K562 (cell line): ENCODE measurements around the gene GJB4. TPM values are rescaled to one million over a fixed set of nuclear protein-coding genes. Genes with fewer than 3 reads are reported as not detected.

Experiments used
- ATAC-seq: fragments of 200-7000 bp; cut with Tn5 transposase; 3 replicates; pipeline ENCODE4 v1.9.1; 2020; ENCODE audit warnings: moderate library complexity
- BruUV-seq: library from RNA; stranded (reverse); fragments of 400-500 nt; replicated peaks from 2 replicates; lab custom pipeline; 2021; lab: Mats Ljungman, UMichigan
- CTCF ChIA-PET: fragments of 300-600 bp; formaldehyde crosslinking; extraction: SDS; loops from one replicate; lab custom pipeline; 2021; ENCODE audit warnings: low intra/inter-chr PET ratio; lab: Yijun Ruan, JAX
- POLR2A ChIA-PET: fragments of 300-600, 350-650 bp; sonication (Branson Sonifier 250); formaldehyde crosslinking; extraction: SDS; loops from one replicate; lab custom pipeline; 2021; ENCODE audit warnings: antibody characterized with exemption, inconsistent platforms; lab: Yijun Ruan, JAX
- DNase-seq, 4 experiments: peaks; one replicate each; pipeline versions ENCODE4 v3.0.0 to v3.0.0-alpha.2; 2011 to 2018; ENCODE audit warnings: low spot score in 3 of 4, mixed read lengths in 3 of 4; ENCODE audit errors: extremely low read depth in 1 of 4
- FAIRE-seq: peaks from 2 replicates; lab custom pipeline; 2011; peaks lifted over from hg19 to GRCh38; lab: Jason Lieb, UNC
- H2AFZ ChIP-seq: 2 replicates; pipeline ENCODE4 v1.6.0; 2011; ENCODE audit warnings: low read depth, low read length, control low read depth, inconsistent platforms
- H3K27ac ChIP-seq: fragments of 200-600 bp; 3 replicates; pipeline ENCODE4 v1.8.0; 2011; ENCODE audit warnings: low read depth, mild to moderate bottlenecking, control low read depth, inconsistent platforms, low read length, moderate library complexity, mixed read lengths; ENCODE audit errors: extremely low read depth
- H3K27me3 ChIP-seq, 2 experiments: fragments of 300-600 bp in 1 of 2; 2 replicates in 1 of 2; 3 replicates in 1 of 2; pipeline versions ENCODE4 v1.6.0 to v1.8.0; 2011; ENCODE audit warnings: inconsistent platforms in 2 of 2, low read length in 2 of 2, mild to moderate bottlenecking in 1 of 2, mixed read lengths in 1 of 2, moderate library complexity in 1 of 2; ENCODE audit not compliant: control insufficient read depth in 2 of 2, insufficient read depth in 2 of 2
- H3K36me3 ChIP-seq: fragments of 300-600 bp; 3 replicates; pipeline ENCODE4 v1.8.0; 2011; ENCODE audit warnings: mild to moderate bottlenecking, low read length, inconsistent platforms; ENCODE audit not compliant: control insufficient read depth, insufficient read depth
- H3K4me1 ChIP-seq, 2 experiments: fragments of 200-600 bp in 1 of 2; replicated peaks in 1 of 2; 2 replicates in 1 of 2; 3 replicates in 1 of 2; pipeline versions ENCODE4 v1.5.1 to v1.8.0; 2011; ENCODE audit warnings: inconsistent platforms in 2 of 2, low read length in 2 of 2, mild to moderate bottlenecking in 1 of 2, mixed read lengths in 1 of 2, moderate library complexity in 1 of 2; ENCODE audit not compliant: control insufficient read depth in 2 of 2, insufficient read depth in 2 of 2
- H3K4me2 ChIP-seq: 2 replicates; pipeline ENCODE4 v1.6.1; 2011; ENCODE audit warnings: low read length, control low read depth, inconsistent platforms, mixed read lengths; ENCODE audit not compliant: insufficient read depth
- H3K4me3 ChIP-seq: fragments of 200-600 bp; sonication (generic), shearing (Covaris generic); 2 replicates; pipeline ENCODE4 v1.5.1; 2016; ENCODE audit warnings: control low read depth, inconsistent platforms
- H3K79me2 ChIP-seq: fragments of 200-600 bp; 3 replicates; pipeline ENCODE4 v1.8.0; 2011; ENCODE audit warnings: low read length, inconsistent platforms; ENCODE audit not compliant: control insufficient read depth, insufficient read depth
- H3K9ac ChIP-seq, 2 experiments: 2 replicates each; pipeline versions ENCODE4 v1.6.0 to v1.6.1; 2011; ENCODE audit warnings: low read depth in 2 of 2, low read length in 2 of 2, control low read depth in 1 of 2, inconsistent platforms in 1 of 2, mild to moderate bottlenecking in 1 of 2, mixed read lengths in 1 of 2; ENCODE audit not compliant: insufficient read depth in 1 of 2
- H3K9me1 ChIP-seq: one replicate; pipeline ENCODE4 v1.6.0; 2011; ENCODE audit warnings: inconsistent platforms, mild to moderate bottlenecking, low read length, moderate library complexity; ENCODE audit not compliant: control insufficient read depth, insufficient read depth
- H3K9me3 ChIP-seq: replicated peaks from 2 replicates; pipeline ENCODE4 v1.5.1; 2011; ENCODE audit warnings: low read depth, low read length, inconsistent platforms; ENCODE audit not compliant: control insufficient read depth, insufficient read depth
- H4K20me1 ChIP-seq: replicated peaks from 2 replicates; pipeline ENCODE4 v1.6.1; 2011; ENCODE audit warnings: low read length, inconsistent platforms, mixed read lengths; ENCODE audit not compliant: control insufficient read depth, insufficient read depth
- ATF3 ChIP-seq, 2 experiments: fragments of 450-650 bp in 1 of 2; sonication (generic) in 1 of 2; formaldehyde crosslinking in 1 of 2; IDR thresholded peaks in 1 of 2; conservative IDR thresholded peaks in 1 of 2; 2 replicates each; pipeline versions ENCODE4 v1.6.1 to v1.8.1; 2016 to 2023; ENCODE audit warnings: mild to moderate bottlenecking in 2 of 2, moderate library complexity in 2 of 2, inconsistent platforms in 1 of 2, missing genetic modification reagents in 1 of 2
- E2F4 ChIP-seq: sonication (generic); formaldehyde crosslinking; IDR thresholded peaks from 2 replicates; pipeline ENCODE4 v1.8.0; 2022; ENCODE audit warnings: mild to moderate bottlenecking, low read depth, missing genetic modification reagents
- GTF2E2 ChIP-seq: fragments of 200-800 bp; sonication (Bioruptor generic); IDR thresholded peaks from 2 replicates; pipeline ENCODE4 v1.6.1; 2016; ENCODE audit warnings: missing genetic modification characterization, missing compliant biosample characterization
- MAZ ChIP-seq, 2 experiments: fragments of 450-650 bp in 1 of 2; sonication (generic) in 1 of 2; formaldehyde crosslinking; IDR thresholded peaks in 1 of 2; conservative IDR thresholded peaks in 1 of 2; 2 replicates each; pipeline versions ENCODE4 v1.4.0 to v1.5.0; 2020; ENCODE audit warnings: mild to moderate bottlenecking in 1 of 2, missing genetic modification reagents in 1 of 2
- NCOR1 ChIP-seq: fragments of 450-650 bp; IDR thresholded peaks from 2 replicates; pipeline ENCODE4 v1.6.1; 2016; ENCODE audit warnings: mild to moderate bottlenecking, moderate library complexity
- NFYB ChIP-seq: IDR thresholded peaks from 2 replicates; pipeline ENCODE4 v1.6.1; 2011; ENCODE audit warnings: mild to moderate bottlenecking, moderate library complexity; ENCODE audit not compliant: insufficient read length; ENCODE audit errors: extremely low read depth
- NR2C2 ChIP-seq, 2 experiments: fragments of 200-800 bp in 1 of 2; sonication (Bioruptor generic) in 1 of 2; sonication (generic) in 1 of 2; formaldehyde crosslinking in 1 of 2; IDR thresholded peaks; 2 replicates each; pipeline versions ENCODE4 v1.6.1 to v1.8.0; 2016 to 2022; ENCODE audit warnings: mild to moderate bottlenecking in 1 of 2, missing compliant biosample characterization in 1 of 2, missing genetic modification characterization in 1 of 2, missing genetic modification reagents in 1 of 2
- SRSF7 ChIP-seq: fragments of 200-400 bp; formaldehyde crosslinking; optimal IDR thresholded peaks from 2 replicates; pipeline ENCODE3; 2017; ENCODE audit warnings: mild to moderate bottlenecking, low read depth, low read length
- SUPT5H ChIP-seq: fragments of 450-650 bp; IDR thresholded peaks from 2 replicates; pipeline ENCODE4 v1.6.1; 2016
- YBX1 ChIP-seq: fragments of 450-650 bp; IDR thresholded peaks from 2 replicates; pipeline ENCODE4 v1.7.1; 2016; ENCODE audit warnings: mild to moderate bottlenecking
- ZNF12 ChIP-seq: sonication (generic); formaldehyde crosslinking; IDR thresholded peaks from 2 replicates; pipeline ENCODE4 v1.4.0; 2020; ENCODE audit warnings: mild to moderate bottlenecking, missing genetic modification reagents
- ZNF253 ChIP-seq: fragments of 250-450 bp; sonication (Bioruptor Pico); conservative IDR thresholded peaks from 2 replicates; pipeline ENCODE4 v1.6.1; 2021; ENCODE audit warnings: mild to moderate bottlenecking
- ZNF584 ChIP-seq: fragments of 200-800 bp; sonication (Bioruptor generic); IDR thresholded peaks from 2 replicates; pipeline ENCODE4 v1.6.1; 2016; ENCODE audit warnings: low read depth, mild to moderate bottlenecking, missing genetic modification characterization, missing compliant biosample characterization
- ZNF699 ChIP-seq: fragments of 250-450 bp; sonication (Bioruptor Pico); IDR thresholded peaks from 2 replicates; pipeline ENCODE4 v1.8.0; 2021; ENCODE audit warnings: mild to moderate bottlenecking, moderate library complexity; ENCODE audit not compliant: insufficient replicate concordance
- ZNF717 ChIP-seq: fragments of 250-450 bp; sonication (Bioruptor Pico); IDR thresholded peaks from 2 replicates; pipeline ENCODE4 v1.5.0; 2021
- ZNF764 ChIP-seq: fragments of 250-450 bp; sonication (Bioruptor Pico); IDR thresholded peaks from 2 replicates; pipeline ENCODE4 v1.4.0; 2020; ENCODE audit warnings: low read depth, mild to moderate bottlenecking, moderate library complexity
- WGBS: fragments of 100-300 bp; shearing (Covaris generic); methylation state at CpG from one replicate; pipeline ENCODE4 v1.1.6; 2016; ENCODE audit warnings: low coverage, mixed read lengths; ENCODE audit not compliant: insufficient coverage; ENCODE audit errors: missing lambda C conversion rate; 5-methylcytosine and 5-hydroxymethylcytosine counted together
- in situ Hi-C: fragments of 300-500 bp; cut with MboI; formaldehyde crosslinking; loops from 4 replicates; pipeline ENCODE4 v1.15.0; 2018; ENCODE audit warnings: inconsistent platforms, mixed read lengths
- intact Hi-C: fragments of 100-400 bp; cut with micrococcal nuclease; formaldehyde crosslinking; loops from 2 replicates; pipeline ENCODE4 v1.14.2; 2022
- polyA plus RNA-seq, 8 experiments: library from polyadenylated mRNA; depleted of rRNA in 4 of 8; stranded (reverse) in 5 of 8; unstranded in 3 of 8; fragments of >200 nt; fragmentation: Nextera tagmentation in 2 of 8; fragmentation: Illumina TruSeq in 1 of 8; extraction: Ambion mirVana in 2 of 8; extraction: Trizol in 1 of 8; gene quantifications; 2 replicates each; pipeline versions ENCODE4 v1.2.1 to v1.2.3, GENCODE V29; 2011 to 2014; ENCODE audit warnings: inconsistent platforms in 1 of 8, missing spikeins in 1 of 8
- total RNA-seq, 7 experiments: library from RNA; depleted of rRNA in 6 of 7; stranded (reverse); fragments of >200 nt in 6 of 7; fragmentation: Illumina TruSeq in 2 of 7; extraction: Trizol in 2 of 7; gene quantifications; 2 replicates each; pipeline versions ENCODE4 v1.2.1 to v1.2.3, GENCODE V29; 2011 to 2021; ENCODE audit warnings: low replicate concordance in 1 of 7

Gene GJB4
- total and polyA plus RNA-seq, 9 of the 15 experiments (the other 6 are each of a cell fraction or from before 2014, with no cell fraction given), result 0.03 TPM; not detected in 8

- CTCF ChIA-PET, result no interaction called here
- FAIRE-seq, result no peak
Observed at GRCh38 chr1:34808051-34808810, 48.7 kb downstream of the GJB4 start.

More at GRCh38 chr1:34808051-34808810, 48.7 kb downstream of the GJB4 start:
- H3K9me3 ChIP-seq, result no peaks in the 10 kb centered on the region
- no peaks in the 10 kb centered on the region for H3K4me1 ChIP-seq
- no peak overlapping the region for H3K4me2 ChIP-seq
- H3K9me1 ChIP-seq, result no peaks in the 10 kb centered on the region
- H3K36me3 ChIP-seq, result no peaks in the 10 kb centered on the region
- H3K27ac ChIP-seq, result no peak overlapping the region
- no peak overlapping the region for H3K9ac ChIP-seq
- DNase-seq (peak in 1 of 4 experiments; percentile 7), ATAC-seq (no peak)
- TF ChIP-seq GTF2E2, result no peak
- no peak for TF ChIP-seq ZNF12
- no peak for TF ChIP-seq E2F4
- TF ChIP-seq ZNF764, result no peak
- no peak for TF ChIP-seq ZNF253 (CRISPR knock-in tag)
- no peak for TF ChIP-seq NFYB
- TF ChIP-seq ZNF584 (CRISPR knock-in tag), result no peak
- TF ChIP-seq SRSF7, result no peak
- TF ChIP-seq NCOR1, result no peak
- TF ChIP-seq MAZ (CRISPR knock-in tag; conservative IDR thresholded peaks at IDR 0.05 in 1 of 2, IDR thresholded peaks at IDR 0.05 in 1 of 2), result no peak
- TF ChIP-seq ZNF717 (CRISPR knock-in tag), result no peak
- TF ChIP-seq ZNF699 (CRISPR knock-in tag), result no peak
- no peak for TF ChIP-seq ATF3 (IDR thresholded peaks at IDR 0.05)
- TF ChIP-seq ATF3 (CRISPR knock-in tag; conservative IDR thresholded peaks at IDR 0.05), result no peak
- no peak for TF ChIP-seq YBX1
- no peak for TF ChIP-seq NR2C2 (CRISPR knock-in tag; IDR thresholded peaks at IDR 0.05)
- TF ChIP-seq NR2C2 (tag; IDR thresholded peaks at IDR 0.05), result no peak
- no peak for TF ChIP-seq SUPT5H
- POLR2A ChIA-PET, result interaction anchor here (1.0 kb wide), 1 partner anchor 27 kb away, joined by 3 read pairs; no protein-coding TSS in a partner anchor
- BruUV-seq, result no TSS peak
- H2AFZ ChIP-seq, result no peak overlapping the region
- H4K20me1 ChIP-seq, result no peaks in the 10 kb centered on the region
- in situ Hi-C loops, result no loop called here
- intact Hi-C loops, result no loop called here
- 2% methylated on average over 9 of the region's 9 CpGs for WGBS
- H3K4me3 ChIP-seq, result no peak overlapping the region
- H3K79me2 ChIP-seq, result no peaks in the 10 kb centered on the region
- peaks cover 0 to 4% of the 10 kb centered on the region in 2 experiments; a peak in 2 of 5 replicates for H3K27me3 ChIP-seq
